Measurements from ENCODE around the gene ORAI1. TPM values are rescaled to one million over a fixed set of nuclear protein-coding genes. Genes with fewer than 3 reads are reported as not detected.

The ORAI1 gene
- total RNA-seq = 5.2 and 5.3 TPM in 2 replicates

DNA sequence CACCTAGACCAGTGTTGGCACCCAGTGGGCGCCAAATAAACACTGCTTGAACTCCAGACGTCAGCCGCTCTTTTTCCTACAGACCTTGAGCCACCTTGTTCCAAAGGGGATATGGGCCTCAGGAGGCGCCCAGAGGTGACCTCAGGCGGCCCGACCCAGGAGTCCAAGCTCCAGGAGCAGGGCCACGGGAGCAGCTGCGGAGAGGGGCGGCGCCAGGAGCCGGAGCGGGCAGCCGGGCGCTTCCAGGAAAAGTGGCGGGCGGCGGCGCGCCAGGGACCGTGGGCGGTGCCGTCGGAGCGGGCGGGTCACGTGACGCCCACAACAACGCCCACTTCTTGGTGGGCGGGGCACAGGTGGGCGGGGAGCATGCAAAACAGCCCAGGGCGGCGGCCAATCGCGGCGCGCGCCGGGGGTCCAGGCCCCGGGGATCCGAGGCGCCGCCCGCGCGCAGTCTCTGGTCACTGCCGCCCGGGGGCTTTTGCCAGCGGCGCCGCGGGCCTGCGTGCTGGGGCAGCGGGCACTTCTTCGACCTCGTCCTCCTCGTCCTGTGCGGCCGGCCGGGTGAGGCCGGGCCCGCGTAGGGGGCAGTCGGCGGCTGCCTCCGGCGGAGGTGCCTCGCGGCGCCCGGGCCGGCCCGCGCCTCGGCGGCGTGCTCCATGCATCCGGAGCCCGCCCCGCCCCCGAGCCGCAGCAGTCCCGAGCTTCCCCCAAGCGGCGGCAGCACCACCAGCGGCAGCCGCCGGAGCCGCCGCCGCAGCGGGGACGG lies at the start of gene ORAI1:
Gene ORAI1, plus strand, starts transcription at position 444 of the 766 bp plus-strand sequence.

DNA sequence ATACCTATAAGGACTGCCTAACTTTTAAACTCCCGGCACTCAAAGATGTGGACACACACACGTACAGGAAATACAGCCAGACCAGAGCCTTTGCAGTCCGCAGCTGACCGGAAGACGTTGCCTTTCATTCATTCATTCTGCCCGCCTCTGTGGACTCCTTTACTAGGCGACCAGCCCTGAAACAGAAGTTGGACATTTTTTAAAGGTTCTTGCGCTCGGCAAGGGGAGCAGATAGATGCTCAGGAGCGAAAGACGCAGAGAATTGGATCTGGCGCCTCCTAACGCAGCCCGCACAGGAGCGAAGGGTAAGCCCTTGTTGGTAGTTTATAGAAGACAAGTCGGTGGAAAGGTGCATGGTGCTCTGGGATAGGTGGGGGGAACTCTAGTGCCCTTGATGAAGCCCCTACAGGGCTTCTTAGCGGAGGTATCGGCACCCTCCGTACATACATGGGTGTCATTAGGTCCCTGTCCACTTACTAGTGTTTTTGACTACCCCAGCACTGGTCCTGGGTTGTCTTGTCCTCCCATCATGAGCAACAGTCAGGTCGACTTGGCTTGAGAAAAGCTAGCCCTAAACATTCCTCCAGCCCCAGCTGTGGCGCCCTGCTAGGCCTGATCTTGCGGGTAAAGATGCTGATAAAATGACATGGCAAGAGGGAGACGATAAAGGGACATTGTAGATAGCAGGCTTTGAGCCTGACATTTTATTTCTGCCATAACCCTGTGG lies 45.2 kb upstream of the ORAI1 start, which contains the start of gene KDM2B:
Gene KDM2B, minus strand, starts transcription at position 65 of the 727 bp plus-strand sequence. CDS start 112 bp downstream, outside the sequence.

DNA sequence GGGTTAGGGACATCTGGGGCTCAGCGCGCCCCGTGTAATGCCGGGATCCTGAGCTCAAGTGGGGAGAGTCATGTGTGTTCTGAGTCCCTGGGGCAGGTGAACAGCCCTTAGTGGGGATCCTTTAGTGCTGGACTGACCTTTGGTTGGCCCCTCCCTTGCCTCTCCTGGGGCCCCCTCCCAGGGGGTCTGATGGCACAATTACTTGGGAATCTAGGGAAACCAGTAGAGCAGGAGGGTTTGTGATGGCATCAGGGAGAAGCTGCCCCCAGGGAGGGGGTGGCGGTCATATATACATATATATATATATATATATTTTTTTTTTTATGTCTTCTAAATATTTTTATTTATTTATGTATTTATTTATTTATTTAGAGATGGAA lies 43.2 kb downstream of the ORAI1 start, which contains the start of gene MORN3:
Gene MORN3, minus strand, starts transcription at position 134 of the 380 bp plus-strand sequence. CDS start 171 bp downstream, outside the sequence.

Other genes with a start within 250 kb of the ORAI1 start
- 20.0 and 28.8 TPM in 2 replicates for gene RNF34, start 226.4 kb upstream of the ORAI1 start, total RNA-seq
- 13.3 and 20.2 TPM in 2 replicates for gene KDM2B, start 45.5 kb upstream of the ORAI1 start, total RNA-seq
- 0.12 and 0.15 TPM in 2 replicates for gene MORN3, start 43.1 kb downstream of the ORAI1 start, total RNA-seq
- gene TMEM120B, start 86.2 kb downstream of the ORAI1 start, total RNA-seq = 3.5 and 4.8 TPM in 2 replicates
- 7.7 and 8.6 TPM in 2 replicates for gene RHOF, start 167.2 kb downstream of the ORAI1 start, total RNA-seq
- 8.0 and 10.9 TPM in 2 replicates for gene SETD1B, start 177.5 kb downstream of the ORAI1 start, total RNA-seq
- 15.6 and 20.1 TPM in 2 replicates for gene HPD, start 232.3 kb downstream of the ORAI1 start, total RNA-seq